COLO668 (cell line): ENCODE results near the gene AAMP.

Source experiments
- DNase-seq: peaks from one replicate; lab custom pipeline; 2025; ENCODE audit not compliant: unreplicated experiment; lab: John Stamatoyannopoulos, UW

The AAMP gene

GRCh38 chr2:218260742-218261422 lies 9.1 kb downstream of the AAMP start, which contains the start of gene GPBAR1:
TSS of gene GPBAR1 (plus strand) at chr2:218261015. CDS start at chr2:218262725, 1,710 bp downstream.
- peak; percentile 76 for DNase-seq

DNA sequence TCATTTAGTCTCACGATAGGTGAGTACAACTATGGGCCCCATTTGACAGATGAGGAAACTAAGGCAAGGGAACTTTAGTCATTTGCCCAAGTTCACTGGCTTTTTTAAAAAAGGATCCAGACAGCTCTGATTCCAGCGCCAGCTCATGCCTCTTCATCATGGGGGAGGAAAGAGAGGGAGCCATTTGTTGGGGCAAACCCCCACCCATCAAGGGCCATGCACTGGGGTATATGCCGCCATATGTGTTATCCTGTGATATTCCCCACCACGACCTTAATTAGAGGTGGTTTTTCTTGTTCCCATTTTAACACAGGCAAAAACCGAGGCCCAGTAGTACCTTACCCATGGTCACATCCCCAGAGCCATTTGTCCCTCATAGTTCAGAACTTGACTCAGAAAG lies 9.8 kb downstream of the AAMP start:
- no peak for DNase-seq

DNA sequence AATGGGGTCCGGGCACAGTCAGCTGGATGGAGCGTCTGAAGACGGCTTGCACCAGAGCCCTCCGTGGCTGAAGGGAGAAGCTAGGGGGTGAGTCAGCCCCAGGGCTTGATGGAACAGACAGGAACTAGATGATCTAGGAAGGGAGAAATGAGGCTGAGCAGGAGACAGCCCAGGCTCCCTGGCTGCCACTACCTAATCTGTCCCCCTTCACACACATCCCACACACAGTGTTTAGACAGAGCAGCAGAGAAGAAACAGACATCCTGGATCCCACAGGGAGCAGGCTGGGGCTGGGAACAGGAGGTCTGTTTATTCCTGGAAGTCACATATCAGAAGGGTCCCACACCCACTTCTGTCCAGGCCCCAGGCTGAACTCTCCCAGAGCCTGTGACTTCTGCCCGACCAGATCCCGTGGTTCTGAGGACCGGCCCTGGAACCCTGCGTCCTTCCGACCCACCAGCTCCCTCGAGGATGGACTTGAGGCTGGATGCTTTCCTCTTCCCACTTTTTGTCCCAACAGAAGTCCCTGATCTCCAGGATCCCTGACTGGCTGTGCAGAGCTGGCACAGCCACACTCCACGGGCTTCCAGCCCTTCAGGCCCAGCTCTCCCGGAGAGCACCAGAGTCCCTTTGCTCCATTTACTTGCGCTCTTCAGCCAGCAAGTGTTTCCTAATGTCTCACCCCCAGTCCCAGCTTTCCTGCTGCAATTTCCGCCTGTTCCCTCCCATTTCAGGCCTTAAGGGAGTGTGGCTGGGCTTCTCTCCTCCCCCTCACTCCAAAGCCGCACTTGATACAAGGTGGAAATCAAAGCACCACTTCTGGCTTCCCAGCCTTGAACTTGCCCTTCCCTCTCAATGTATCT lies 10.6 kb downstream of the AAMP start:
- DNase-seq: no peak

DNA sequence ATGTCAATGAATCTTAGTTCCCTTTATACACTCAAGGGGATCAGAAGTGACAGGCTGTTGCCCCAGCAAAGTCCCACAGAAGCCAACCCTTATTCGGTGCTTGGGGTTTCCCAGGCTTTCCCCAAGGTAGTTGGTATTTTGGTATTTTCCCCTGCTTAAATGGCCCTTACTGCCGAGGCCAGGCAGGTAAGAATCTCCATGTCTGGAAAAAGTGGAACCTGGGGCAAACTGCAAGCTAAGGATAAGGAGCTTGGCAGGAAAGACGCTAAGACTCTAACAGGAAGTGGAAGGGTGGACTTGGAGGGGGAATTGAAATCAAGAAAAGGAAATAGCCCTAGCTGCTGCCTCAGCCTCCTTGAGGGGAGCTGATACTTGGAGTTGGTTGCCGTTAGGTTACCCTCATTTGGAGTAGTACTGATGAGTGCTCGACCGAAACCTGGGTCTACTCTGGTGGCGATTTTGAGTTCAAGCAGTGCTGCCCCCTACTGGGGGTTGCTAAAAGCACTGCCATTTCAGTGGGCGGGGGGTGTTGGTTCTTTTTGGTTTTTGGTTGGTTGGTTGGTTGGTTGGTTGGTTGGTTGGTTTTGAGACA lies 12.5 kb downstream of the AAMP start:
- DNase-seq: peak; percentile 19

- no peak for DNase-seq
Observed at GRCh38 chr2:218256612-218257350, 13.2 kb downstream of the AAMP start.

- no peak for DNase-seq
Observed at GRCh38 chr2:218255446-218255845, 14.5 kb downstream of the AAMP start.

DNA sequence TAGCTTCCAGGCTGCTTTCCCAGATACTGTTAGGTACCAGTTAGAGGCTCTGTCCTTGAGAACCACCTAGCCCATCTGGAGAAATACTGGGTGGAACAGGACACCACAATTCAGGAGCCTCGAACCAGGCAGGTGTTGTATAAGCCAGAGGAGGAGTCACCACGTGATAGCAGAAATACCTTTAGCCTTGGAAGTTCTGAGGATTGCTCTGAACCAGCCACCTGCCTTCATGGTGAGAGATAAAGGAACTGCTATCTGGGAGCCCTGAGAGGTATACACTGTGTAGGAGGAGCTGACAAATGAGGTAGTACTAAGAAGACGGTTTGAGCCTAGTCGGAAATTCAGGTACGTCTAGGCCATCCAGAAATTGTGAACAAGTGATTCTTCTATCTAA lies 16.7 kb downstream of the AAMP start:
- no peak for DNase-seq

DNA sequence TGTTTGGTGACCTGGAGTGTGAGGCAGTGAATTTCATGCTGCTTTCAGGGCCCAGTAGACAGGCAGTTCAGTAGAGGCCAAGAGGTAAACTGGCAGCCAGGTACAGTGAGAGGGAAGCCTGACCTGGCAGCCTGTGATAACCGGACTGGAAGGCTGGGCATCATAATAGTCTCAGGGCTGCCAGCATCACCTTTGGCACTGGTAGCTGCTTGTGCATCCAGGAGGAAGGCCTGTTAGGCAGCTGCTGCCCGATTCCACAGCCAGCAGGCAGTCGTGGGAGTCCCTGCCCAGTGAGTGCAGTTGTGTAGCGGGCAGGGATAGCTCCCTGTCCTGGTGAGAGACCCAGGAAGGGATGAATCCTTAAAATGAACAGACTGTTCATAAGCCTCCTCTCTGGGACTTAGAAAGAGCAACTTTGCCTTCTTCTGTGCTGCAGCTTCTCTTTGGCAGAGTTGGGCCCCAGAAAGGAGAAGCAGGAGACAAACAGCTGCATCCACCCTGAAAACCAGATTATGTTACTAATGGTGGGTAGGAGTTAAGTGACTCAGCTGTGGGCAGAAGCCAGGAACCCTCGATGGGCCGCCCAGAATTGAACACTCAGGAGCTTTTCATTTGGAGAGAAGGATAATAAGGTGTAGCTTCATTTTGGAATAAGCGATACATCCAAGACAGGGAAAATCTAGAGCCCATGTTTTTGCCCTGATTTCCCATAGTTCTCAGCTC lies 17.3 kb downstream of the AAMP start:
- DNase-seq: no peak

- DNase-seq: no peak
Observed at GRCh38 chr2:218249691-218250090, 20.2 kb downstream of the AAMP start.

DNA sequence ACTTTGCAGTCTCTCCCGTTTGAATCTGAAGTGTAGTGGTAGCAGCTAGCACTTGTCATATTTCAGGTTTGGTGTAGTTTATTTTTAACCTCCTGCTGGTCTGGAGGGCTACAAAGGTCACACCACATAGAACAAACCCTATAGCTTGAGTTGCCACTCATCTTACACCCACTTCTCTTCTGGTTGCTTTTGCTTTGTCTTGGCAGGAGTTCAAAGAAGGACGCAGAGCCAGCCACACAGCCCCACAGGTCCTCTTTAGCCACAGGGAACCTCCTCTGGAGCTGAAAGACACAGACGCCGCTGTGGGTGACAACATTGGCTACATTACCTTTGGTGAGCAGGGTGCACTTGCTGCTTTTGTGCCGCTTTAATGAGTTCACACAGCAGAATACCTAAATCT lies 24.7 kb downstream of the AAMP start:
- no peak for DNase-seq

DNA sequence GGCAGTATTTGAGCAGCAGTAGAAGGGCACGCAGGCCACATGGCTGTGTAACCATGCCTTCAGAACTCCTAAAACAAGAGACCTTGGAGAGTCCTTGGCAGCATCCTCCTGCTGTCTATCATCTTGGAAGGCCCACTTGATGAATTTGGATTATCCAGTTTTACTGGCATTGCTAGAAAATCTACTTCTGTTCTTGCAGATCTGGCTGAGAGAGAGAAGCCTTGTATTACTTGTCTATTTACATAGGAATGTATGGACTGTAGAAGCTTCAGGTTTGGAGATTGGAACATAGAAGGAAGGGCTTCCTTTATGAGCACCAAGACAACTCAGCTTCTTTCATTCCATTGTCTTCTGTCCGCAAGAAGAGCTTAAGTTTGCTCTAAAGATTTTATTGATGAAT lies 25.3 kb downstream of the AAMP start:
- DNase-seq: no peak

DNA sequence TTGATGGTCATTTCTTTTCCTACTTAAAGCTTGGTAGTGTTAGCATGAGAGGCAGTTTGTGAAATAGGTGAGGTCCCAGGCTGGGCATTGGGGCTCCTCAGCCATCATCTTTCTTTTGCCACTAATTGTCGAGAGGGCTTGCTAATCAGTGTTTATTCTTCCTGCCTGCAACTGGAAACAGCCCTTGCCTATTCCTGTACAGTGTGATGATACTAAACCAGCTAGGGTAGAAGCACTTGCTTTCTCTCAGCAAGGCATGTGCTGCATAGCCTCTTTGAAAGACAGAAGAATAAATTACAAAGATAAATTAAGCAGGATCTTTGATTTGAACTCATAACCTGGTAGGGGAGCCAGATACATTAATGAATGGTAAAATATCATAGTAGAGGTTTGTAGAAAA lies 25.7 kb downstream of the AAMP start:
- no peak for DNase-seq

GRCh38 chr2:218238887-218239286 lies 31.1 kb downstream of the AAMP start:
- no peak for DNase-seq

GRCh38 chr2:218236829-218237228 lies 33.1 kb downstream of the AAMP start:
- no peak for DNase-seq

DNA sequence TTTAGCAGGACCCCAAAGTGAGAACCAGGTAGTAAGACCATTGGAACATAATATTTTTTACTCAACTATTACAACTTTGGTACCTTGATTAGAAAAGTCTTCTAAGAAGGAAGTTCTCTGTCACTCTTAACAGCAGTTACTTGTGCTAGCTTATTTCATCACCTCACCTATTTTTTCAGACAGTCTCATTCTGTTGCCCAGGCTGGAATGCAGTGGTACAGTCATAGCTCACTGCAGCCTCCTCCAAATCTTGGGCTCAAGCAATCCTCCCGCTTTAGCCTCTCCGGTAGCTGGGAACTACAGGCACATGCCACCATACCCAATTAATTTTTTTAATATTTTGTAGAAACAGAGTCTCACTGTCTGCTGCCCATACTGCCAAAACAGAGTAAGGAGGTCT lies 34.9 kb downstream of the AAMP start:
- no peak for DNase-seq

GRCh38 chr2:218234521-218234920 lies 35.4 kb downstream of the AAMP start:
- no peak for DNase-seq

DNA sequence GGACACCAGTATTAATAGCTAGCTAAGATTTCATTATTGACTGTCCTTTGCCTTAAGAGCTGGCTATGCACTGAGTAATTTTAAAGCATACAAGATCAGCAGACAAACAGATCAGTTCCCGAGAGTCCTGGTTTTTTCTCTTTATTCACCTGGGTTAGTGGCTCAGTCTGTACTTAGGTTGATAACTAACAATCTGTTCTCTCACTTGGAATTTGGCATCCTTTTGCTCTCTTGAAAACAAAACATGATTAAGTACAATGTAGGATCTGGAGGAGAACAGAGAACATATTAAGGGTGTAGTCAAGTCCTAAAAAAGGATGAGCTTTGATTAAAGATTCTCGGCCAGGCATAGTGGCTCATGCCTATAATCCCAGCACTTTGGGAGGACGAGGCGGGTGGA lies 36.4 kb downstream of the AAMP start:
- no peak for DNase-seq

DNA sequence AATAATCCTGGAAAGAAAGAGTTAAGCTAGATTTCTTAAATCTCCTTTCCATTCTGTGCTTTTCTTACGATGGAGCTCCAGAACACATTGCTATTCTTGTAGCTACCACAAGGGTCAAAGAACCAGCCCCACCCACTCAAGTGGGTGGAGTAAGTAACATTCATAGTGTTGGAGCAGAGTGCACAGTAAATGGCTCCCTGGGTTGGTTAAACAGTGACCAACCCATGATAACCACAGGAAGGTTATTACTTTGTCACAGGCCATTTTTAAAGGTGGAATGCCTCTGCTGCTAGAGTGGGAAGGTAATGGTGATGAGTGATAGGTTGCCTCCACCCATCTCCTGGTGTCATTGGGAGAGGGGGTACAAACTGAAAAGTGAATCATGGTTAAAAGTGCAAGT lies 39.1 kb downstream of the AAMP start:
- DNase-seq: no peak

DNA sequence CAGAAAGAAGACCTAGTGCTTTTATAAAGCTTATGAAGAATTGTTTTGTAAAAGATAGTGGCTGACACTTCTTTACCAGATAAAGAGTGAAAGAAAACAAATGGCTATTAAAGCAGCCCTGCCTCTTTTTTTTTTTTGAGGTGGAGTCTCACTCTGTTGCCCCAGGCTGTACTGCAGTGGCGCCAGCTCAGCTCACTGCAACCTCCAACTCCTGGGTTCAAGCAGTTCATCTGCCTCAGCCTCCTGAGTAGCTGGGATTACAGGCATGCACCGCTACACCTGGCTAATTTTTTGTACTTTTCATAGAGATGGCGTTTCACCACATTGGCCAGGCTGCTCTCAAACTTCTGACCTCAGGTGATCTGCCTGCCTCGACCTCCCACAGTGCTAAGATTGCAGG lies 40.1 kb downstream of the AAMP start:
- DNase-seq: no peak

GRCh38 chr2:218229239-218229638 lies 40.7 kb downstream of the AAMP start:
- DNase-seq: no peak
